HG02870 (cell line): ENCODE results near the gene AADAC.
"Not testable (repeated sequence)": the region's sequence is repeated elsewhere in the genome, so short reads cannot be mapped to it uniquely, and the experiment has no call there.

Experiments used
- ATAC-seq: cut with Tn5 transposase; IDR thresholded peaks from one replicate; pipeline ENCODE4 v1.9.1; 2021; ENCODE audit warnings: mild to moderate bottlenecking, moderate library complexity; ENCODE audit not compliant: unreplicated experiment

Gene AADAC

GRCh38 chr3:151796105-151796680 is 17.7 kb upstream of the AADAC start:
- no peak for ATAC-seq

GRCh38 chr3:151798466-151798865 is 15.4 kb upstream of the AADAC start:
- ATAC-seq, result no peak

GRCh38 chr3:151800431-151800830 is 13.5 kb upstream of the AADAC start:
- ATAC-seq, result no peak

- no peak for ATAC-seq
These were observed 9.6 kb upstream of the AADAC start for GRCh38 chr3:151804267-151804666.

DNA sequence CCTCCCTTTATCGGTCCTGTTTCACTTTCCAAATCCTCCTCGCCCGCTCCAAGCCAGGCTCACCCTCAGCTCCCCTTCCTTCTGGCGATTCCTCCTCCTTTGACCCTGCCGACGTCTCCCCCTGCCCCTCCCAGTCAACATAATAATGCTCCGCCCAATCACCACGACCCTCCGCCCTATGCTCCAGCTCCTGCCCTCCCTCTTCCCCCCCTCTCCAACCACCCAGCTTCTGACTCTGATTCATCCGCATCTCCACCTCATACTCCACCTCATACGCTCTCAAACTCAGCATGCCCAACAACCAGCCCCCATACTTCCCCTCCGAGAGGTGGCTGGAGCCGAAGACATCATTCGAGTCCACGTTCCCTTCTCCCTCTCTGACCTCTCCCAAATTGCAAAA is 7.1 kb upstream of the AADAC start:
- ATAC-seq, result no peak

GRCh38 chr3:151808926-151809325 is 5.0 kb upstream of the AADAC start:
- not testable (repeated sequence) for ATAC-seq

DNA sequence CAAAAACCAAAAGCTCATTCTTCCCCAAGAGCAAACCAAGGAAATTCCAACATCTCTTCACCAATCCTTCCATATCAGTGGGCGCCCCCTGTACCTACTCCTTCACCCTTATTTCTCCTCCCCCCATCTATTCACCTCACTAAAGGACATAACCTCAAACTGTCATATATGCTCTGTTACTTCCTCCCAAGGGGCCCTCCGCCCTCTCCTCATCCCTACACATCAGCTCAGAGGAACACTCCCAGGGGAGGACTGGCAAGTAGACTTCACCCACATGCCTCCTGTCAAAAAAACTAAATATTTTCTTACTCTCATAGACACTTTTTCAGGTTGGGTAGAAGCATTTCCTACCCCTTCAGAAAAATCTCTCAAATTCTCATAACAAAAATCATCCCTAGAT is 2.4 kb upstream of the AADAC start:
- no peak for ATAC-seq

- ATAC-seq, result no peak
These were observed 672 bp downstream of the AADAC start for GRCh38 chr3:151814588-151814987.

DNA sequence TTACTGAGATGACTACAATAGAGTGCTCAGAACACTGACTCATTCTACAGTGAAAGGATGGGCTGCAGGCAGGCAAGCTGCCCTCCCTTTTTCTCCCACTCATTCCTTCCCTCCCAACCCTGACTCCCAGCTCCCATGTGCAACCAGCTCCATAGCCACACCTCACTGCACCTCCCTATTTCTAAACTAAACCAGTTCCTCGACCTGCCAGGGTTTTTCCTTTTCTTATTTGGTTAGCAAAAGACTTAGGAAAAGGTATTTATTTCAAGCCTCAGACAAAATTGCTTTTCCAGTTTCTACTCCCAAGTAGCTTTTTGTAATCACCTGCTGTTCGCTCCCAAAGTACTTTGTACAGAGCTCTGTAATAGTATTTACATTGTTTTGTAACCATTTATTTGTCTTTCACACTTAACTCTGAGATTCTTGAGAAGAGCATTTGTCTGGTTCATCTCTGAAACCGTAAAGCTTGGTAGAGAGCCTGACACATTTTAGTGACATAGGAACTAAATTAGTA is 2.2 kb downstream of the AADAC start:
- no peak for ATAC-seq

GRCh38 chr3:151817473-151817872 is 3.6 kb downstream of the AADAC start:
- no peak for ATAC-seq

DNA sequence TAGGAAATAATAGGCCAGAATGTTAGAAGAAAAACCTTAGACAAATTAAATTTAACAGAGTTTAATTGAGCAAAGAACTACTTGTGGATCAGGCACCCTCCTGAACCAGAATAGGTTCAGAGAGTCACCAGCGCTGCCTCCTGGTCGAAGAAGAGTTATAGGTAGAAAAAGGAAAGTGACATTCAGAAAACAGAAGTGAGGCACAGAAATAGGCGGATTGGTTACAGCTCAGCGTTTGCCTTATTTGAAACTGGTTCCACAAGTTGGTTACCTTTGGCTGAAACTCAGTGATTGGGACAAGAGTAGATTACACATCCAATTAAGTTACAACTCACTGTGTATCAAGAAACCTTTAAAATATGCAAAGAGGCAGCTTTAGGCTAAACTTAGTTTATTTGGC is 4.4 kb downstream of the AADAC start:
- ATAC-seq, result no peak

GRCh38 chr3:151819910-151820309 is 6.0 kb downstream of the AADAC start:
- ATAC-seq, result no peak

GRCh38 chr3:151827816-151828215 is 13.9 kb downstream of the AADAC start:
- ATAC-seq, result no peak

- ATAC-seq, result no peak
These were observed 22.0 kb downstream of the AADAC start for GRCh38 chr3:151835751-151836525.

DNA sequence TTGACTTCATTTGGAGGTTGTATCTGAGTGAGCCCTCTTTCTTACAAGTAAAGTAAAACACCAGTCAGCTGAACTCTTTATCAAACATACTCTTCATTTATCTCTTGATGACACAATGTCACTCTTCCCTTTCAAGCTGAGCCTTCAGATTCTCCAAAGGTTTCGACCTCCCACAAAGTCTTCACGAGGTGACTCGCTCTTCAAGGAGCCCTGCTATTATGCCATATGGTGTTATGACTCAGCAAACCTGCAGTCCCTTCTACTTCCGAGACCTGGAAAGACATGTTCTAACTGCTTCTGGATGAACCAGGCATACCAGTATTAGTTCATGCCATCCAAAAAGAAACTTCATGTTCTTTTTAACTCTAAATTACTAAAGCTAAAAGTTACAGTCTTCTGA is 23.1 kb downstream of the AADAC start:
- no peak for ATAC-seq

DNA sequence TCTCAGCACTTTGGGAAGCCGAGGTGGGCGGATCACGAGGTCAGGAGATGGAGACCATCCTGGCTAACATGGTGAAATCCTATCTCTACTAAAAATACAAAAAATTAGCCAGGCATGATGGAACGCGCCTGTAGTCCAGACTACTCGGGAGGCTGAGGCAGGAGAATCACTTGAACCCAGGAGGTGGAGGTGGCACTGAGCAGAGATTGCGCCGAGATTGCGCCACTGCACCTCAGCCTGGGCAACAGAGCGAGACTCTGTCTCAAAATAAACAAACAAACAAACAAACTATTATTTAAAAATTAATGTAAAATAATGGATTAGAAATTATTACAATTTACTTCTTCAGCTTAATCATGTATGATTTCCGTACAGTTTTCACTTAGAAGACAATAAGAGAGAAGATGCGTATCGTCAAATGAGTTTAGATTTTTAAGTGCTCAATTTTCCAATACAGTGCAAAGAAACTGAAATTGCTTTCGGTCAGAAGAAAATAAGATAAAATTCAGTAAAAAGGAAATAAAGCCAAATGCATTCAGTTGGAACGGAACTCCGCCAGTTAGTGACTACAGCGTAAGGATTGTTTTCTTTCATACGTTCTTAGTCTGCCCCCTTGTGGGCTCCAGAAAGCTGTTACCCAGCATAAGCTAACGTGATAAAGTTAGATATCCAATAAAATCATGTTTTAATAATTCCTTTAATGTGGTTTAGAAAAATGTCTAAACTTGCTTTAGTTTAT is 24.8 kb downstream of the AADAC start:
- peak; percentile 84 for ATAC-seq

DNA sequence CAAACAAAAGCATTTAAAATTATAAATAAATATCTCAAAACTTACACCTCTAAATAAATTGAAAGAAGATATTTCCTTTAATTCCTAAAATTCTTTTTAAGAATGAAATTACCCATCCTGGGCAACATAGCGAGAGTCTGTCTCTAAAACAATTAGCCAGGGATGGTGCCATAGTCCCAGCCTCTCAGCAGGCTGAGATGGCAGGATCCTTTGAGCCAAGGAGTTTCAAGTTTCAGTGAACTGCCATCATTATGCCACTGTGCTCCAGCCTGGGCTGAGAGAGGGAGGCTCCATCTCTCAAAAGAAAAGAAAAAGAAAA is 25.4 kb downstream of the AADAC start:
- no peak for ATAC-seq

GRCh38 chr3:151841801-151842200 is 27.9 kb downstream of the AADAC start:
- ATAC-seq, result no peak

DNA sequence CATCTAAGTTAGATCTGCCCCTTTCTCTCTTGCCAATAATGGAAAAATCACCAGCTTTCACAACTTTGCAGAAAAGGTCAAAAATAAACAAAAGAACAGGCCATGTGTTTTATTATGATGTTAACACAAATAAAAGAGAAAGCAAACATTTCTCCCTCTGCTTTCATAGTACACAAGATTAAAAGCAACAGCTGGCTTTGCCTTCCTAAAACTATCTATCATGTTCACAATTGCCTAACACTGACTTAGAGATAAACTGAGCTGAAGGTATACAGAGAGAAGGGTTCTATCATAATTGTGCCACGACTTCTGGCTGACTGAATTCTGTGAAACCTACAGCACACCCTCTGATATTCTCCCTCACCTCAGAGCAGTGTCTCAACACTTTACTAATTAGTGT is 29.4 kb downstream of the AADAC start:
- ATAC-seq, result no peak

DNA sequence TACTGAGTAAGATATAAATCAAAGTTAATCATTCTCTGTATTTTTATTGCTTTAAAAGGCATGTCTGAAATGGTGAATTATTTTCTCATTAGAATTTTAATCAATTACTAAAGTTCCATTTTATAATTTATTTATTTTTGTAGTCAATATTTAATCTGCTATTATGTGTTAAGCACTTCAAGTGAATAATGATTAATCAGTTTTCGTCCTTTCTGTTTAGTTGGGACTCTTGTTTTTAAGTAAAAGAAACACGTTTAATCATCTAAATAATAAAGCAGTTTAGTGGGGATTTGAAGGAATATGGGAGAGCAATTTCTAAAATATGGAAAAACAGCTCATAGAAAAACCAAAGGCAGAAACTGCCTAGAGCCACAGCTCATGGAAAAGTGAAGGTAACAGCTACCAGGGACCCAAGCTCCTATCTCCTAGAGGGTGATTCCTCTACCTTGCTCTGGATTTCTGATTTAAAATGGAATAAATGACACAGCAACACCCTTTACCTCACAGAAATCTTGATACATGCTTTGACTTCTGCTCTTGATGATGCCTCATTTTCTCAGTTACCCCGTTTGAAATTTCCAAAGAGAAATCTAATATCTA is 31.5 kb downstream of the AADAC start:
- ATAC-seq, result no peak

DNA sequence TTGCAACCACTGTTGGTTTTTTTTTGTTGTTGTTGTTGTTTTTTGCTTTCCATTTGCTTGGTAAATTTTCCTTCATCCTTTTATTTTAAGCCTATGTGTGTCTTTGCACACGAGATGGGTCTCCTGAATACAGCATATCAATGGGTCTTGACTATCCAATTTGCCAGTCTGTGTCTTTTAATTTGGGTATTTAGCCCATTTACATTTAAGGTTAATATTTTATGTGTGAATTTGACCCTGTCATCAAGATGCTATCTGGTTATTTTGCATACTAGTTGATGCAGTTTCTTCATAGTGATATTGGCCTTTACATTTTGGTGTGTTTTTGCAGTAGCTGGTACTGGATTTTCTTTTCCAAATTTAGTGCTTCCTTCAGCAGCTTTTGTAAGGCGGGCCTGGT is 36.1 kb downstream of the AADAC start:
- not testable (repeated sequence) for ATAC-seq
